ENCODE results near the gene CAMKMT.

GRCh38 chr2:44325897-44326296 lies 35.9 kb upstream of the CAMKMT start:
- TF ChIP-seq YY1 (IDR thresholded peaks at IDR 0.05; ENCODE audit: insufficient read depth, insufficient read length) (no peak), ZNF274 (IDR thresholded peaks at IDR 0.05; ENCODE audit: low read depth, low read length) (no peak)

Measured in NT2/D1 (cell line).